ENCODE data around the gene TBP.
A peak's percentile ranks its signal among the peaks of the same experiment; 100 is the strongest.
"Not testable (repeated sequence)": the region's sequence is repeated elsewhere in the genome, so short reads cannot be mapped to it uniquely, and the experiment has no call there.

Gene TBP

DNA sequence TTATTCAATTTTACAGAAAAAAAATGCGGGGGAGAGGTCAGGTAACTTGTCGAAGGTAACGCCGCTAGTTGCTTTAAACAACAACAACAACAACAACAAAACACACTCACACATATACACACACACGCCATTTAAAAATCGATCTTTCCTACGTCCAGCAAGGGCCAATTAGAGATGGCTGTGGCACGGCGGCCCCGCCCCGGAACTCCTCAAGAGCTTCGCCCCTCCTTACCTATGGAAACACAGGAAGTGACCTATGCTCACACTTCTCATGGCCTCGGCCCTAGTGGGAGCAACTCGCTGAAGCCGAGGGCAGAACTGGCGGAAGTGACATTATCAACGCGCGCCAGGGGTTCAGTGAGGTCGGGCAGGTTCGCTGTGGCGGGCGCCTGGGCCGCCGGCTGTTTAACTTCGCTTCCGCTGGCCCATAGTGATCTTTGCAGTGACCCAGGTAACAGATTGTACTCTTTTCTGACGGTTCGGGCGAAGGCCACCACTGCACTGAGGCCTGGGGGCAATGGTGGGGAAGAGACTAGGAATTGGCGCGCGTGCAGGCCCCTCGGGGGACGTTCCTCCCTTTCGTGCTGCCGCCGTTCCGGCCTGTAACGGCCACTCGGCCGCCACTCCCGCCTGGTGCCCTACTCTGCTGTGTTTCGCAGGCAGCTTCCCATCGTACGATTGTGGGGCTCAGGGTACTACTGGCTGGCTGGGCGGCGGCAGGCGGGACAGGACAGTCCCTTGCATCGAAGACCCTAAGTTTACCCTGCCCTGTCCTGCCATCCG is at the start of gene TBP:
TBP (plus strand) TSS at position 357 of the 783 bp plus-strand sequence. CDS start 2,661 bp downstream, outside the sequence.
- peak; percentile 96 for DNase-seq (ENCODE audit: low read depth)

DNA sequence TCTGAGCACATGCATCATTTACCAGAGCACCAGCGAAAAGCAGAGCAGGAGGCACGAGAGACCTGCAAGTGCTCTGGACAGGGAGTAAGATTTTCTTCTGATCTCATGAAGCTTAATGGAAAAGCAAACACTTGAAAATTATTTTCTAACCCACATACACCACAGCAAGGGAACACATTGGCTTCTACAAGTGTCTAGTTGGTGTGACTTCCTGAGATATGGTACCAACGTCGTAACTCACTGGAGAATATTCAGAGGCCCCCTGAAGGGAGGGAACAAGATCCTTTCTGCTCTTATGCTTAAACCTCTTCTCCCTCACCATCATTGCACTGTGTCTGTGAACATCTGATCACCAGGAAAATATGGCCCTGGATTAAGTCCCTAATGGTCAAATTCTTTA is 49.7 kb upstream of the TBP start:
- no peak for DNase-seq (ENCODE audit: low read depth)

DNA sequence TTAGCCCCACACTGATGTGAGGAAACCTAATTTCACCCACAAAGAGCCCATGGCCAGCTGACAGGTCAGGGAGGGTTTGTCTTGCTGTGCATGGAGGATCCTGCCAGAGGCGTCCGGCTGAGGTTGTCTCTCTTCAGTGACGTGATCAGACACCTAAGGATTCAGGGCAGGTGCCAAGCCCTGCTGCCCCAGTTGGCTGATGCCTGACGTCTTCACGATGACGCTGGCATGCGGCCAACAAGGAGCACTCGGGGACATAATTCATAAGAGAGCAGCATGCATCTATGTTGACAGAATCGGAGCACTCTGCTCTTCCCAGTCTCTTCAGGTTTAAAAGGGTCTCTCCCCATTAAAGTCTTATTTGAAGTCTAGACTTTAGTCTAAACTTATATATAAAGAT is 48.9 kb upstream of the TBP start:
- no peak for DNase-seq (ENCODE audit: low read depth)

DNA sequence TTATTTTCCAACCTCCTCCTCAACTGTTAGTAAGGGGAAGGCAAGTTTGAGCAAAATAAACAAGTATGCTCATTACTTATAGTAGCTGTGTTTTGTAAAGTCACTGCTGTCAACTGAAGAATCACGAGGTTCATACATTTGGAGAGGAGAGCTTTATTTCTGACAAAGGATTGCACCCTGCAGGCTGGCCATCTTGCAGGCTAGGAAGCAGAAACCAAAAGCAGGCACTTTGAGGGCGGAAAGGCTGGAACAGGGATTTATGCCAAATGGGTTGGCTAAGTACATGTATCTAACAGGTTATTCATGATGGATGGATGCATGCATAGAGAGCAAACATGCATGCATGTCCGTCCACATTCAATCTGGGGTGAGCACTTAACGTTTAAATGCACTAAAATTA is 47.7 kb upstream of the TBP start:
- DNase-seq (ENCODE audit: low read depth) = no peak

DNA sequence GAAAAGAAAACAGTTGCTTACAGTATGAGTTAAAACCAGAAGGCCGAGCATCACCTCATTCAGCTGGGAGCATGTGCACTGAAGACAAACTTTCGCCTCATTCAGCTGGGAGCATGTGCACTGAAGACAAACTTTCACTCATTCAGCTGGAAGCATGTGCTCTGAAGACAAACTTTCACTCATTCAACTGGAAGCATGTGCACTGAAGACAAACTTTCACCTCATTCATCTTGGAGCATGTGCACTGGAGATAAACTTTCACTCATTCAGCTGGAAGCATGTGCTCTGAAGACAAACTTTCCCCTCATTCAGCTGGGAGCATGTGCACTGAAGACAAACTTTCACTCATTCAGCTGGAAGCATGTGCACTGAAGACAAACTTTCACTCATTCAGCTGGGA is 46.4 kb upstream of the TBP start:
- DNase-seq (ENCODE audit: low read depth) = not testable (repeated sequence)

DNA sequence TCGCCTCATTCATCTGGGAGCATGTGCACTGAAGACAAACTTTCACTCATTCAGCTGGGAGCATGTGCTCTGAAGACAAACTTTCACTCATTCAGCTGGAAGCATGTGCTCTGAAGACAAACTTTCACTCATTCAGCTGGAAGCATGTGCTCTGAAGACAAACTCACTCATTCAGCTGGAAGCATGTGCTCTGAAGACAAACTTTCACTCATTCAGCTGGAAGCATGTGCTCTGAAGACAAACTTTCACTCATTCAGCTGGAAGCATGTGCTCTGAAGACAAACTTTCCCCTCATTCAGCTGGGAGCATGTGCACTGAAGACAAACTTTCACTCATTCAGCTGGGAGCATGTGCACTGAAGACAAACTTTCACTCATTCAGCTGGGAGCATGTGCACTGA is 45.9 kb upstream of the TBP start:
- DNase-seq (ENCODE audit: low read depth) = not testable (repeated sequence)

DNA sequence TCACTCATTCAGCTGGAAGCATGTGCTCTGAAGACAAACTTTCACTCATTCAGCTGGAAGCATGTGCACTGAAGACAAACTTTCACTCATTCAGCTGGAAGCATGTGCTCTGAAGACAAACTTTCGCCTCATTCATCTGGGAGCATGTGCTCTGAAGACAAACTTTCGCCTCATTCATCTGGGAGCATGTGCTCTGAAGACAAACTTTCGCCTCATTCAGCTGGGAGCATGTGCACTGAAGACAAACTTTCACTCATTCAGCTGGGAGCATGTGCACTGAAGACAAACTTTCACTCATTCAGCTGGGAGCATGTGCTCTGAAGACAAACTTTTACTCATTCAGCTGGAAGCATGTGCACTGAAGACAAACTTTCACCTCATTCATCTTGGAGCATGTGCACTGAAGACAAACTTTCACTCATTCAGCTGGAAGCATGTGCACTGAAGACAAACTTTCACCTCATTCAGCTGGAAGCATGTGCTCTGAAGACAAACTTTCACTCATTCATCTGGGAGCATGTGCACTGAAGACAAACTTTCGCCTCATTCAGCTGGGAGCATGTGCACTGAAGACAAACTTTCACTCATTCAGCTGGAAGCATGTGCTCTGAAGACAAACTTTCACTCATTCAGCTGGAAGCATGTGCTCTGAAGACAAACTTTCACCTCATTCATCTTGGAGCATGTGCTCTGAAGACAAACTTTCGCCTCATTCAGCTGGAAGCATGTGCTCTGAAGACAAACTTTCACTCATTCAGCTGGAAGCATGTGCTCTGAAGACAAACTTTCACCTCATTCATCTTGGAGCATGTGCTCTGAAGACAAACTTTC is 45.1 kb upstream of the TBP start:
- not testable (repeated sequence) for DNase-seq (ENCODE audit: low read depth)

DNA sequence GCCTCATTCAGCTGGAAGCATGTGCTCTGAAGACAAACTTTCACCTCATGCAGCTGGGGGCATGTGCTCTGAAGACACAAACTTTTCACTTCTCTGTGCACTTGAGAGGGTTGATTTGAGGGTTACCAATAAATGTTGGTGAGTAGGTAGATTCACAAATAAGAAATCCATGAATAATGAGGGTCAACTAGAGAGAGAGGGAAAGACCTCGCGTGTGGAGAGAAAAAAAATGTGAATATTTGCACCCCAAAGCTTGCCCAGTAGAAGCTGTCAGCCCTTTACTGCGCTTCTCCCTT is 44.5 kb upstream of the TBP start:
- no peak for DNase-seq (ENCODE audit: low read depth)

DNA sequence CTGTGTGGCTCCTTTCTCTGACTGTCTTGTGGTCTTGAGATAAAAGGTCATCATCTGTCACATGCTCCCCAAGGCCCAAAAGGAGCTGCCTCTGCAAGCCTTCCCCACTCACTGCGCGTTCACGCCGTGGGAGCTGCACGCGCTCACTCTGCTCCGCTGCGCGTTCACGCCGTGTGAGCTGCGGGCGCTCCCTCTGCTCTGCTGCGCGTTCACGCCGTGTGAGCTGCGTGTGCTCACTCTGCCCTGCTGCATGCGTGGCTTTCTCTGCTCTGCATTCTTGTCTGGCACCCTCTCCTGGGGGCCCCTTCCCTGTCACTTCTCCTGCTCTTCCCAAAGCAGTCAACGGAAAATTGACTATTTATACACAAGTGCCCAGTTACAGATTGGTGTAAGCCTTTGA is 43.5 kb upstream of the TBP start:
- DNase-seq (ENCODE audit: low read depth) = no peak

DNA sequence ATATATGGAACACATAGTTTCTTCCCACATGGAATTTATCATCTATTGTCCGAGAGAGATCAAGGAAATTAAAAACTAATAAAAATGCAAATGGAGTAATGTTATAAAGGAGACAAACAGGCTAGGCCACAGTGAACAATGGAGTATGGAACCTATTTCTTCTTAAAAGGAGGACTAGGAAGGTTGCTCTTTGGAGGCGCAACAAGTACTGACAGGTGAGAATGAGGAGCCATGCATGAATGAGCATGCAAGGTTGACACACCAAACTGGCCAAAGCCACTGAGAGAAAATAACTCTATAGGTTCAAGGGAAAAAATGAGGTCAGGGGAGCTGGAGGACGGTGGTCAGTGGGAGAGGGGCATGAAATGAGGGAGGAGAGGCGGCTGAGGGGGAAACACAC is 41.9 kb upstream of the TBP start:
- DNase-seq (ENCODE audit: low read depth) = no peak

DNA sequence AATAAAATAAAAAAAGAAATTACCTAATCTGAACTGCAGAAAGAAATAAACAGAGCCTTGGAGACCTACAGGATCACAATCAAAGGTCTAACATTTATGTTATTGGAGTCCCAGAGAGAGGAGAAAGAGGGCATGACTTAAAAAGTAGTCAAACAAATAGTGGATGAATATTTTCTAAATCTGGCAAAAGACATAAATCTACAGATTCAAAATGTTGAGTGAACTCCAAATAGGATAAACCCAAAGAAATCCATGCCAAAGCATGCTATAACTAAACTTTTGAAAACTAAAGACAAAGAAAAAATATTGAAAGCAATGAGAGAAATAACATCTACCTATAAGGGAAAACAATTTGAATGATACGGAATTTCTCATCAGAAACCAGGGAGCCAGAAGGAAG is 39.3 kb upstream of the TBP start:
- no peak for DNase-seq (ENCODE audit: low read depth)

DNA sequence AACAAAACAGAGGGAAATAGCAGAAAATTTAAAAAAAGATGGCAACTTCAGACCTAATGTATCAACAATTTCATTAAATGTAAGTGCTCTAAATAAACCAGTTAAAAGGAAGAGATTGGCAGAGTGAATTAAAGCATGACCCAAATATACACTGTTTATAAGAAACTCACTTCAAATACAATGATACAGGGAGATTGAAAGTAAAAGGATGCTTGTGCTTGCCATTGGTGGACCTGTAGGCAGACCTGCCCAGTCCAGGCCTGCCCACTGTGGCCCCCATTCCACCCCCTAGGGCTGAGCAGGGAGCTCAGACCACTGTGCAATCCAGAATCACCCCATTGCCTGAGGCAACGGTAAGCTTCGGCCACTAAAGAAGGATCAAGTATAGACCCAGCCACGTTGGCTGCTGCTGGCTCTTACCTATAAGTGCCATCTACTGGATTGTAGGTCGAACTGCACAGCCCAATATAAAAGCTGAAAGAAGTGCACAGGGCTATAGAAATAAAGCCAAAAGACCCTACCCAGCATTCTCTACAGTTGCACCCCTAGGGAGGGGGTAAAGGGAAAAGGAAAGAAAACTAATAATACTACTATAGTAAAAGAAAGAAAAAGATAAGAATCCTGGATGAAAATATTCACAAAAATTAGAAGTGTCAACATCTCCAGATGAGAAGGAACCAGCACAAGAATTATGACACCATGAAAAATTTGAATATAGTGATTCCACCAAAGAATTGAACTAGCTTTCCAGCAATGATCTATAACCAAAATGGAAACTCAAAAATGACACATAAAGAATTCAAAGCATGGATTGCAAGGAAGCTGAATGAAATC is 37.2 kb upstream of the TBP start:
- peak; percentile 35 for DNase-seq (ENCODE audit: low read depth)

DNA sequence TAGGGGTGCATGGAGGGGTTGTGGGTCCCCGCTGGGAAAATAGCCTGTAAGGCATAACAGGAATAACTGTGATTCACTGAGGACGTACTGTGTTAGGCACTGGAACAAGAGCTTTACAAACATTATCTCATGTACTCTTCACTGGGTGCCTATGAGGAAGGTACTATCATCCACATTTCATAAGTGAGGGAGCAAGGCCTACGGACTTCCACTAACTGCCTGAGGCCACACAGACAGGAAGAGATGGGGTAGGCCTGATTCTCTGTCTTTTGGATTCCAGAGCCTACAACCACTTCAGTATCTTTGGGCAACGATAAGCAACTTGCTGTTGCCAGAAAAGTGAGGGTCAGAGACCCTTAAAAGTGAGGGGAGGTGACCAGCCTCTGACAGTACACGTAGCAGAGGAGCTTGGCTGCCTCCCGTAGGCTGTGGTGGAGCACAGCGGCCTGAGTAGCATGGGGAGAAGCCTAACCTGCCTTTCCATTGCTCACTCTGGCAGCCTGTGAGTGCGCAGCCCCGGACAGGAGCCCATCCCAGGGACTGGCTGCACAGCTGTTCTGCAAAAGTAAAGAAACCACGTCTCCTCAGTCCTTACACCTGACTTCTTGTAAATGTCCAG is 31.5 kb upstream of the TBP start:
- DNase-seq (ENCODE audit: low read depth) = no peak

DNA sequence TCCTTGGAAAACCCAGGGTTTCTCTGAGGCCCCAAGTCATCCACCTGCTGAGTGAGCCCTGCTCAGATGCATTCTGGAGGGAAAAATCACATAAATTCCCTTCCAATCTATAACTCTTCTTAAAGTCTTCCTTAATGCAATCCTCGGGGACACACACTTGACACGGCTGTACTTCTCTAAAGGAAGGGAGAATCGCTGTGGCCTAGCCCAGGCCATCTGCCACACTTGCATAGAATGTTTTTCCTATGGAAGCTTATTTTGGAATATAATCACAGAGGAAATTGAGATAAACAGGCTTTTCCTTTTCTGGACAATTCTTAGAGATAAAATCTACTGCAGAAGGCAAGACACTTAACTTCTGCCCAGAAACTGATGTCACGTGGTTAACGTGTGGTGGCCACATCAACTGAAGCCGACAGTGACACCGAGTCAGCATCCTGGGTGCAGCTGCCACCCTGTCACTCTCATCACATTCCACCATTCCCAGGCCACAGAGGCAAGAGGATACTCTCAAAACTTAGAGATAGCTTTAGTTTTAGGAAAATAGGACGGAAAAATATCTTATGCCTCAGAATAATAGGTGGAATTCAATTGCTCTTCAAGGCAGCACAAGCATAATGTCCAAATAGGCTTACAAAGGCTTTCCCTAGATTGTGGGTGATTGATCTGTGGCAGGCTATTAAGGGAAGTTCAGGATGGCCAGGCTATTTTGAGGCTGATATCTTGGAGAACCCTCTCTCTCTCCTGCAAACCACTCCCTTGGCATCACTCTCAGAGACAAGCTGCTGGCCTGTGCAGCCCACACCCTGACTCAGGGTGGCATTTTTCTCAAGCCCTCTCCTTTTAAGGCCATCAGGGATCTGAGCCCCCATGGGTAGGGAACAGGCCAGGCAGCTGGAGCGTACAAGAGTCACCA is 30.7 kb upstream of the TBP start:
- no peak for DNase-seq (ENCODE audit: low read depth)

DNA sequence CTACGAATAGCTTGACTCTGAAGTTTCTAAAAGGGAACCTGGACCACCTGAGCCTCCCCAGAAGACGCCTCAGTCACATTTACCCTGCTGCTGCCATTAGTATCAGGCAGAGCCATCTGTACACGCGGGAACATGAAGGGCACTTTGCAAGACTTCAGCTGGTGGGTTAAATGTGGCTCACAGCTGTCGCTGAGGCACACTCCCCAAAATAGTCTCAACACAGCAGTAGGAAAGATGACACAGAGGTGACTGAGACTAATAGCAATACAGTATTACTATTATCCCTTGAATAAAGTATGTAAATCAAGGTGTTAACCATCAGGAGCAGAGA is 30.0 kb upstream of the TBP start:
- DNase-seq (ENCODE audit: low read depth) = no peak

DNA sequence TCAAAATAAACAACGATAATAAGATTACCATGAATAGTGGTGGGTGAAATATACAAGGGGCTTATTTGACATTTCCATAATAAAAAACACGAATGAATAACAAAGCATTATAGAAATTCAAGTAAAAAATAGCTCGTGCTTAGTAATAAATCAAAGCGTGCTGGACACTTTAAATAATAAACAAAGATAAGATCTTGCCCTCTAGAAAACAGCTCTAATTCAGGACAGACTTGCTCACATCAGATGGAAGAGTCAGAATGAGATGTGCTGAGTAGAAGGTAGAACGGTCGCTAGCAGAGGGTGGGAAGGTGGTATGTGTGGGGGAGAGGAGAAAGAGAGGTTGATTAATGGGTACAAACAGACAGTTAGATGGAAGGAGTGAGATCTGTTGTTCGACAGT is 28.4 kb upstream of the TBP start:
- DNase-seq (ENCODE audit: low read depth) = no peak

DNA sequence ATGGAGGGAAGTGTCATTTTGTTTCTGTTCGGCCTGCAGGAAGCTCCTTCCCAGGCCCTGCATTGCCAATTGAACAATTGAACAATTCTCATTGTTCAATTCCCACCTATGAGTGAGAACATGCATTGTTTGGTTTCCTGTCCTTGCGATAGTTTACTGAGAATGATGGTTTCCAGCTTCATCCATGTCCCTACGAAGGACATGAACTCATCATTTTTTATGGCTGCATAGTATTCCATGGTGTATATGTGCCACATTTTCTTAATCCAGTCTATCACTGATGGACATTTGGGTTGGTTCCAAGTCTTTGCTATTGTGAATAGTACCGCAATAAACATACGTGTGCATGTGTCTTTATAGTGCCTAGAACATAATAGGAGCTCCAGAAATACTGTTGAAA is 26.2 kb upstream of the TBP start:
- DNase-seq (ENCODE audit: low read depth) = not testable (repeated sequence)

DNA sequence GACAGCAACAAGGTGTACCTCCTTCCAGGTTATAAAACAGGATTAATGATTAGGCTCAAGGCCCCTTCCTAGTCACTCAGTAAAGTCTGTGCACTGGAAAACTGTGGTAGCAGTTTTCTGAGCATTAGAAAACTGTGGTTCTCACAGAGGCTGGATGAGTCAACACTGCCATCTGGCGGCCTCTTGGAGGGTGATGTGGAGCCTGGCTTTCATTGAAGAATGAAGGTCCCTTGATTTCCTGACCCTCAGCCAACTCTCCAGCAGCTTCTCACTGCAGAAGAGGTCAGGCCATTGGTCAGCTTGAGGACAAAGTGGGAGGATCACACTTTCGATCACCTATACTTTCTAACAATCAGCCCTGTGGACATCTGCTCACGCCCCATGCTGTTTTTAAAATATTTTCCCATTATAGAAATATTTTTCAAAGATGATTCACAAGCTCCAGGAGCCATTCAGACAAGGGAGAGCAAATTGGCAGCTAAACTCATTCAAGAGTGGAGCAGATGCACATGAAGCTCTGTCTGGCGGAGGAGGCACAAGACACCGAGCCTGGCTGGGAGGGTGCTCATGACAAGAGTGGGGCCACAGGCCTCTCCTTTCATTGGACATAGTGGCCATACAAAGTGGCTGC is 24.2 kb upstream of the TBP start:
- peak; percentile 48 for DNase-seq (ENCODE audit: low read depth)

DNA sequence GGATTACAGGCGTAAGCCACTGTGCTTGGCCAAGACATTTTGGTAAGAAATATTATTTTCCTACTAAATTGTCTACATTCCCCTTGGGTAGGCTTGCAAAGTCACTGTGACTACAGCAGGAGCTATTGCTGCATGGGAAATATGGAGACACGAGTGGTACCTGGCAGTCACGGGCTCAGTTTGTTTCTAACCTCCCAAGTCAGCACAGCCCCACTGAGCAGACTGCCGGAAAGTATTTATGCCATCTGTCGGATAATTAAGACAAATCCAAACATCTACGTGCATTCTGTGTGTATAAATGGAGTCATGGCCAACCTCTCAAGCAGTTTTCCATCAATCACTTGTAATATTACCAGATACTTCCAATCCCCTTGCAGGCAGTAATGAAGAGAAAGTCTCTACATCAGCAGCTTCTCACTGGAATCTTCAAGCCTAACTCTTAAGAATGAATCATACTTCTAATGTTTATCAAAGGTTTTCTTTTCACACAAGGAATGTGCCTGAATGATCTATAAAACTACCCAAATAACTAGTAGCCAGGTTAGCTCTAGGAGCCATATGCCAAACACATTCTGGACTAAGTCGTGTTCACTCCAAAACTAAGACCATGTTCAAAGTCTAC is 21.2 kb upstream of the TBP start:
- DNase-seq (ENCODE audit: low read depth) = no peak

DNA sequence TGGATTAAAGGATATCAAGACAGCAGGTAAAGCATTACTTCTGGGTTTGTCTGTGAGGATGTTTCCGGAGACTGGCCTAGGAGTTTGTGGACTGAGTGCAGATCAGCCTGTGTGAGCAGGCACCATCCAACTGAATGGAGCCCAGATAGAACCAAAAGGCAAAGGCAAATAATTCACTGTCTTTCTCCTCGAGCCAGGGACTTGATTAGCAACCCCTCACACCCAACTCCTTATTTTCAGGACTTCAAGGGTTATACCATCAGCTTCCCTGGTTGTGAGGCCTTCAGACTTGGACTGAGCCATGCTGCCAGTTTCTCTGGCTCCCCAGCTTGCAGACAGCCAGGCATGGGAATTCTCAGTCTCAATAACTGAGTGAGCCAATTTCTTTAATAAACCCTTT is 20.4 kb upstream of the TBP start:
- no peak for DNase-seq (ENCODE audit: low read depth)
